ENCODE measurements around the gene ANO6.

- TF ChIP-seq CTCF (IDR thresholded peaks at IDR 0.05): no peak
- TF ChIP-seq POLR2A (IDR thresholded peaks at IDR 0.05): no peak
- no peak for TF ChIP-seq EP300 (IDR thresholded peaks at IDR 0.05)
- no peak for TF ChIP-seq POLR2AphosphoS5 (IDR thresholded peaks at IDR 0.05)
These were observed 99.6 kb downstream of the ANO6 start for GRCh38 chr12:45315462-45315861.
